Neural cell (in vitro differentiated cells): Measurements from ENCODE around the gene PEAK1. TPM values are rescaled to one million over a fixed set of nuclear protein-coding genes. Genes with fewer than 3 reads are reported as not detected.

ENCODE experiments used
- H2AFZ ChIP-seq: fragments of 200-600, 300-800 bp; sonication (generic), shearing (Covaris generic); 2 replicates; pipeline ENCODE4 v1.6.0; 2014; ENCODE audit warnings: low read depth, mild to moderate bottlenecking, antibody characterized with exemption, low read length, moderate library complexity
- H3F3A ChIP-seq: fragments of 200-600 bp; shearing (Covaris generic); 2 replicates; pipeline ENCODE4 v1.6.1; 2016; ENCODE audit warnings: mild to moderate bottlenecking, moderate library complexity, mixed read lengths, antibody characterized with exemption, low read length; ENCODE audit not compliant: insufficient read depth, poor library complexity, severe bottlenecking
- H3K27ac ChIP-seq: fragments of 200-600, 300-800 bp; sonication (generic), shearing (Covaris generic); 2 replicates; pipeline ENCODE4 v1.5.1; 2014; ENCODE audit warnings: mild to moderate bottlenecking, low read length, moderate library complexity
- H3K27me3 ChIP-seq: fragments of 300-800, 200-600 bp; sonication (generic), shearing (Covaris generic); 2 replicates; pipeline ENCODE4 v1.6.0; 2014; ENCODE audit warnings: mild to moderate bottlenecking, low read depth, low read length, moderate library complexity; ENCODE audit not compliant: insufficient read depth
- H3K36me3 ChIP-seq: fragments of 300-800, 200-600 bp; sonication (generic), shearing (Covaris generic); 2 replicates; pipeline ENCODE4 v1.5.1; 2014; ENCODE audit warnings: mild to moderate bottlenecking, antibody characterized with exemption, low read length, moderate library complexity; ENCODE audit not compliant: insufficient read depth
- H3K4me2 ChIP-seq: fragments of 300-800, 200-600 bp; sonication (generic), shearing (Covaris generic); 2 replicates; pipeline ENCODE4 v1.6.0; 2014; ENCODE audit warnings: mild to moderate bottlenecking, low read length
- H3K4me3 ChIP-seq: fragments of 300-800, 200-600 bp; sonication (generic), shearing (Covaris generic); 2 replicates; pipeline ENCODE4 v1.5.1; 2014; ENCODE audit warnings: mild to moderate bottlenecking, low read length, moderate library complexity
- H3K79me2 ChIP-seq: fragments of 200-600 bp; shearing (Covaris generic); replicated peaks from 2 replicates; pipeline ENCODE4 v1.6.0; 2014; ENCODE audit warnings: mild to moderate bottlenecking, low read length, moderate library complexity; ENCODE audit not compliant: insufficient read depth
- H3K9ac ChIP-seq: fragments of 300-800, 200-600 bp; sonication (generic), shearing (Covaris generic); 2 replicates; pipeline ENCODE4 v1.6.1; 2016; ENCODE audit warnings: mild to moderate bottlenecking, low read length, mixed read lengths
- H3K9me2 ChIP-seq: fragments of 200-600 bp; shearing (Covaris generic); 2 replicates; pipeline ENCODE4 v1.6.1; 2016; ENCODE audit warnings: mild to moderate bottlenecking, low read length, mixed read lengths; ENCODE audit not compliant: insufficient read depth
- H3K9me3 ChIP-seq: fragments of 200-600, 300-800 bp; sonication (generic), shearing (Covaris generic); 2 replicates; pipeline ENCODE4 v1.6.1; 2016; ENCODE audit warnings: mild to moderate bottlenecking, mixed run types, low read length, moderate library complexity, mixed read lengths
- H4K20me1 ChIP-seq: fragments of 200-600 bp; shearing (Covaris generic); 2 replicates; pipeline ENCODE4 v1.6.1; 2016; ENCODE audit warnings: mild to moderate bottlenecking, mixed run types; ENCODE audit not compliant: insufficient read depth
- EP300 ChIP-seq: fragments of 450-650 bp; conservative IDR thresholded peaks from 2 replicates; pipeline ENCODE4 v1.6.1; 2014; ENCODE audit warnings: antibody characterized with exemption, mild to moderate bottlenecking, moderate library complexity; ENCODE audit not compliant: poor library complexity, severe bottlenecking
- EZH2 ChIP-seq: fragments of 200-600, 300-800 bp; shearing (Covaris generic), sonication (generic); IDR thresholded peaks from 2 replicates; pipeline ENCODE4 v1.6.1; 2014; ENCODE audit warnings: antibody characterized with exemption, low read length, borderline replicate concordance, mild to moderate bottlenecking; ENCODE audit not compliant: insufficient read depth, poor library complexity, severe bottlenecking
- MXI1 ChIP-seq: fragments of 450-650 bp; conservative IDR thresholded peaks from 2 replicates; pipeline ENCODE4 v1.6.1; 2014; ENCODE audit warnings: antibody characterized with exemption, mild to moderate bottlenecking; ENCODE audit not compliant: poor library complexity, severe bottlenecking
- POLR2AphosphoS5 ChIP-seq: IDR thresholded peaks from 2 replicates; pipeline ENCODE4 v1.6.1; 2012
- RAD21 ChIP-seq: fragments of 450-650 bp; conservative IDR thresholded peaks from 2 replicates; pipeline ENCODE4 v1.6.1; 2014; ENCODE audit warnings: antibody characterized with exemption, mild to moderate bottlenecking, moderate library complexity
- SMC3 ChIP-seq: fragments of 450-650 bp; conservative IDR thresholded peaks from 2 replicates; pipeline ENCODE4 v1.6.1; 2014; ENCODE audit warnings: antibody characterized with exemption, mild to moderate bottlenecking, moderate library complexity; ENCODE audit not compliant: poor library complexity
- TAF1 ChIP-seq: IDR thresholded peaks from 2 replicates; pipeline ENCODE4 v1.6.1; 2012; ENCODE audit warnings: low read depth
- polyA plus RNA-seq: library from polyadenylated mRNA; depleted of rRNA; stranded (reverse); fragments of >200 nt; gene quantifications from 2 replicates; pipeline ENCODE4 v1.2.3, GENCODE V29; 2014
- TF ChIP-seq, protein P1 (sequence below): IDR thresholded peaks from 2 replicates; pipeline ENCODE4 v1.6.1; 2012; ENCODE audit warnings: borderline replicate concordance
- TF ChIP-seq, protein P2 (sequence below): fragments of 450-650 bp; IDR thresholded peaks from 2 replicates; pipeline ENCODE4 v1.5.1; 2014; ENCODE audit warnings: antibody characterized with exemption, mild to moderate bottlenecking, moderate library complexity; ENCODE audit not compliant: poor library complexity, severe bottlenecking

Gene PEAK1
- polyA plus RNA-seq, 1 donor from 2014 or later, result 5.8 TPM

DNA sequence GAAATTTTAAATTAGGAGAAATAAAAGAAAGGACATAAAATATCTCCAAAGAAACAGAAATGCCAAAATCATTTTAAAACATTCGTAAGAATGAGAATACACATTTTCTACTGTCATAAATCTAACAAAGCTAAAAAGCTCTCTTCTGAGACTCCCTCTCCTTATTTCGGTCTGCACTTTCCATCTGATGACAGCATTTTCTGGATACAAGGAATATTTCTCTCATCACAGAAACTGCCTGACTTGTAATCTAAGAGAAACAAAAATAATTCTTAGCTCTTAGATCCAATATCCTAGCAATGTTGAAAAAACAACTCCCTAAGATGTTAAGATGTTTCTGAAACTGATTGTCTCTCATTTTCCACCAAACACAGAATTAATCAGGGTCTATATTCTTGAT, 93.5 kb downstream of the PEAK1 start:
- H2AFZ ChIP-seq, result no peak overlapping the region
- peak overlapping the region; percentile 56 for H3K4me3 ChIP-seq
- H3K9ac ChIP-seq, result peak overlapping the region; percentile 21
- H3K79me2 ChIP-seq, result no peaks in the 10 kb centered on the region
- H3K9me3 ChIP-seq, result no peaks in the 10 kb centered on the region
- no peak overlapping the region for H3K27ac ChIP-seq
- H3K9me2 ChIP-seq, result no peaks in the 10 kb centered on the region
- H3K36me3 ChIP-seq, result no peaks in the 10 kb centered on the region
- no peaks in the 10 kb centered on the region for H3F3A ChIP-seq
- no peaks in the 10 kb centered on the region for H3K27me3 ChIP-seq
- no peak overlapping the region for H3K4me2 ChIP-seq
- no peak for TF ChIP-seq RAD21
- no peak for TF ChIP-seq EZH2
- no peak for TF ChIP-seq MXI1
- no peak for TF ChIP-seq POLR2AphosphoS5
- no peak for TF ChIP-seq SMC3
- TF ChIP-seq, protein P1, sequence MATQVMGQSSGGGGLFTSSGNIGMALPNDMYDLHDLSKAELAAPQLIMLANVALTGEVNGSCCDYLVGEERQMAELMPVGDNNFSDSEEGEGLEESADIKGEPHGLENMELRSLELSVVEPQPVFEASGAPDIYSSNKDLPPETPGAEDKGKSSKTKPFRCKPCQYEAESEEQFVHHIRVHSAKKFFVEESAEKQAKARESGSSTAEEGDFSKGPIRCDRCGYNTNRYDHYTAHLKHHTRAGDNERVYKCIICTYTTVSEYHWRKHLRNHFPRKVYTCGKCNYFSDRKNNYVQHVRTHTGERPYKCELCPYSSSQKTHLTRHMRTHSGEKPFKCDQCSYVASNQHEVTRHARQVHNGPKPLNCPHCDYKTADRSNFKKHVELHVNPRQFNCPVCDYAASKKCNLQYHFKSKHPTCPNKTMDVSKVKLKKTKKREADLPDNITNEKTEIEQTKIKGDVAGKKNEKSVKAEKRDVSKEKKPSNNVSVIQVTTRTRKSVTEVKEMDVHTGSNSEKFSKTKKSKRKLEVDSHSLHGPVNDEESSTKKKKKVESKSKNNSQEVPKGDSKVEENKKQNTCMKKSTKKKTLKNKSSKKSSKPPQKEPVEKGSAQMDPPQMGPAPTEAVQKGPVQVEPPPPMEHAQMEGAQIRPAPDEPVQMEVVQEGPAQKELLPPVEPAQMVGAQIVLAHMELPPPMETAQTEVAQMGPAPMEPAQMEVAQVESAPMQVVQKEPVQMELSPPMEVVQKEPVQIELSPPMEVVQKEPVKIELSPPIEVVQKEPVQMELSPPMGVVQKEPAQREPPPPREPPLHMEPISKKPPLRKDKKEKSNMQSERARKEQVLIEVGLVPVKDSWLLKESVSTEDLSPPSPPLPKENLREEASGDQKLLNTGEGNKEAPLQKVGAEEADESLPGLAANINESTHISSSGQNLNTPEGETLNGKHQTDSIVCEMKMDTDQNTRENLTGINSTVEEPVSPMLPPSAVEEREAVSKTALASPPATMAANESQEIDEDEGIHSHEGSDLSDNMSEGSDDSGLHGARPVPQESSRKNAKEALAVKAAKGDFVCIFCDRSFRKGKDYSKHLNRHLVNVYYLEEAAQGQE, result no peak
- TF ChIP-seq EP300, result no peak
- TF ChIP-seq, protein P2, sequence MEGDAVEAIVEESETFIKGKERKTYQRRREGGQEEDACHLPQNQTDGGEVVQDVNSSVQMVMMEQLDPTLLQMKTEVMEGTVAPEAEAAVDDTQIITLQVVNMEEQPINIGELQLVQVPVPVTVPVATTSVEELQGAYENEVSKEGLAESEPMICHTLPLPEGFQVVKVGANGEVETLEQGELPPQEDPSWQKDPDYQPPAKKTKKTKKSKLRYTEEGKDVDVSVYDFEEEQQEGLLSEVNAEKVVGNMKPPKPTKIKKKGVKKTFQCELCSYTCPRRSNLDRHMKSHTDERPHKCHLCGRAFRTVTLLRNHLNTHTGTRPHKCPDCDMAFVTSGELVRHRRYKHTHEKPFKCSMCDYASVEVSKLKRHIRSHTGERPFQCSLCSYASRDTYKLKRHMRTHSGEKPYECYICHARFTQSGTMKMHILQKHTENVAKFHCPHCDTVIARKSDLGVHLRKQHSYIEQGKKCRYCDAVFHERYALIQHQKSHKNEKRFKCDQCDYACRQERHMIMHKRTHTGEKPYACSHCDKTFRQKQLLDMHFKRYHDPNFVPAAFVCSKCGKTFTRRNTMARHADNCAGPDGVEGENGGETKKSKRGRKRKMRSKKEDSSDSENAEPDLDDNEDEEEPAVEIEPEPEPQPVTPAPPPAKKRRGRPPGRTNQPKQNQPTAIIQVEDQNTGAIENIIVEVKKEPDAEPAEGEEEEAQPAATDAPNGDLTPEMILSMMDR, result no peak
- TF ChIP-seq TAF1, result no peak
- H4K20me1 ChIP-seq, result no peaks in the 10 kb centered on the region

DNA sequence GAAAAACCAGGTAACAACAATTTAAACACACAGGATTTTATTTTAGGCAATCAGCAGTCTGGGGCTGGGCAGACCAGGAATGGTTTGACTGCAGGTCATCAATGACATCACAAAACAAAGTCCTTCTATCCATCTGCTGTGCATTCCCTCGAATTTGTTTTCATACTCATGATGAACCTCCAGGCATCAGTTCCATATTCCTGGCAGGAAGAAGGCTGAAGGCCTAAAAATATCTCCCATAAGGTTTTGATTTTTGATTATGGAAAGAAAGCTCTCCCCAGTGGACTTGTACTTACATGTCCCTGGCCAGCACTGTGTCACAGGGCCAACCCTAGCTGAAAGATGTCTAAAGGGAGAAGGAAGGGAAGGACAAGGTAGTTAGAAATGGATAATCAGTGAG, 107.4 kb downstream of the PEAK1 start:
- no peaks in the 10 kb centered on the region for H3F3A ChIP-seq
- H4K20me1 ChIP-seq, result no peaks in the 10 kb centered on the region
- H3K79me2 ChIP-seq, result no peaks in the 10 kb centered on the region
- no peaks in the 10 kb centered on the region for H3K27me3 ChIP-seq
- H3K4me3 ChIP-seq, result no peak overlapping the region
- H3K4me2 ChIP-seq, result no peak overlapping the region
- H2AFZ ChIP-seq, result no peak overlapping the region
- no peak overlapping the region for H3K27ac ChIP-seq
- no peaks in the 10 kb centered on the region for H3K36me3 ChIP-seq
- no peaks in the 10 kb centered on the region for H3K9me3 ChIP-seq
- H3K9me2 ChIP-seq, result no peaks in the 10 kb centered on the region
- H3K9ac ChIP-seq, result no peak overlapping the region
- TF ChIP-seq EZH2 (no peak), RAD21 (no peak), EP300 (no peak)
- TF ChIP-seq, protein P1, result no peak
- TF ChIP-seq, protein P2, result no peak
